Measurements from ENCODE around the gene KCNJ5. TPM values are rescaled to one million over a fixed set of nuclear protein-coding genes. Genes with fewer than 3 reads are reported as not detected.

The KCNJ5 gene
- total RNA-seq, 1 experiment from 2014 or later = not detected

GRCh38 chr11:128956401-128957201, 65.4 kb downstream of the KCNJ5 start:
- peak; percentile 50 for DNase-seq (ENCODE audit: low read depth)

GRCh38 chr11:128957202-128957482, 66.0 kb downstream of the KCNJ5 start:
- DNase-seq (ENCODE audit: low read depth) = no peak

- DNase-seq (ENCODE audit: low read depth) = no peak
Observed at GRCh38 chr11:128961645-128962044, 70.5 kb downstream of the KCNJ5 start.

DNA sequence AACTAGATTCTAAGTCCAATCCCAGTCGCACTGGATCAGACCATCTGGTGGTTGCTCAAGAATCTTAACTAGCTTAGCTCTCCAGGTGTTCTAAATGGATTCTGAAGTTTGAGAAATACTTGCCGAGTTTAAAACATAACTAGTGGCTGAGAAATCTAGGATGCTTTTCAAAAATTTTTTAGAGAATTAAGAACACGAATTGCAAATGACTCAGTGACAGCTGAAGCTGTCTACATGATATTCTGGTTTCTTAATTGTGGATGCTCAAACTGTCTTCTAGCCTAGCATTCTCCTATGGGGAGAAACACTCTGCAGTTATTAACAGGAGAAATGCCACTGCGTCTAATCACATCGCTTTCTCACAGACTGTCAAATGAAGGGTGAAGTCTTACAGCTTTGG, 71.7 kb downstream of the KCNJ5 start:
- no peak for DNase-seq (ENCODE audit: low read depth)

- no peak for DNase-seq (ENCODE audit: low read depth)
Observed at GRCh38 chr11:128963744-128964325, 72.7 kb downstream of the KCNJ5 start.

GRCh38 chr11:128964463-128964930, 73.3 kb downstream of the KCNJ5 start:
- DNase-seq (ENCODE audit: low read depth) = no peak

DNA sequence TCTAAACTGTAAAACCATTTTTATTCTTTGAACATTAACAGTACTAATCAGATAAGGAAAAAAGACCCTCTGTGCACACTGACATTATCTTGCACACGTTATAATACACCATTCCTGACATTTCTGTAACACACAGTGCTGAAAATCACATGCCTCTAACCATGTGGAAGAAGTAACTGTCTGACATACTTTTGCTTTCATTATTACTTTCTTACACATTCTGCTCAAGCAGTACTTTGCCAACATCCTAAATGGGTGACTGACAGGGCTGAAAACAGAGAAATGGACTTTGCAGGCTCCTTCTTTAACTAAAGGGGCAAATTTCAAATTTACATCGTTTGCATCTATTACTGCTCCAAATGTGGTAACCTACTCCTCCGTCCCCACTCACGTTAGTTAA, 74.3 kb downstream of the KCNJ5 start:
- DNase-seq (ENCODE audit: low read depth) = no peak

DNA sequence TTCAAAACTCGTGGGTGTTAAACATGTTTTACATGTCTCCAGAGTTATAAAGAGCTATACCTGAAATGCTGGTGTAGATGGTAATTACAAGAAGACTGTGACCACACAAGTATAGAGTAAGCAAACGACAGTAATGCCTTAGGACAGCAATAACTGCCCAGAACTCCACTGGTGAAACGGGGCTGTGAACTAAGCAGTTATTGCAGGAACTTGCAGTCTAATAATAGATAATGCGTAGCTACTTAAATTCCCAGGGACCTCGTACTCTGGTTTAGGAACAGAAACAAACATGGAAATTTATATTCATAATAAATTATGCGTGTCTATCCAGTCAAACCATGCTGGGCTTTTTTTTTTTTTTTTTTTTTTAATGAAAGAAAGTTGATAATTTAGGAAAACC, 76.4 kb downstream of the KCNJ5 start:
- no peak for DNase-seq (ENCODE audit: low read depth)

DNA sequence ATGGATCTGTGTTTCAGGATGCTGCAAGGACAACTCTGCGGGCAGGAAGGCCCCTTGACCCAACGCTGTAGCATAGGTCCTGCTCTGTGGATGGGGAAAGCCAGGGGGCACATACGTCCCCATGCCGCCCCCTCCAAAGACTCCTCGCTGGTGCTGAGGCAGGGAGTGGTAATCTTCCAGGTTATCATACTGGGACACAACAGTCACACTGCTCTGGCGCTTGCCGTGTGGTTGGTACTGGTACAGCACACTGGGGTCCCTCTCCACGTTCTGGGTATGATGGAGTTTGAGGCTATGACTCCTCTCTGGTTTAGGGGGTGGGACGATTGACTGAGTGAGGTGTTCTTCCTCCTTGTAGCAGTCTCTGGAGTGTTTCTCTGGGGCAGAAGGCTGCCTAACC, 77.8 kb downstream of the KCNJ5 start:
- DNase-seq (ENCODE audit: low read depth) = no peak

Other genes starting within 250 kb of the KCNJ5 start
- 11.7 and 15.4 TPM in 2 replicates for gene FLI1, start 197.3 kb upstream of the KCNJ5 start, total RNA-seq (2014; rRNA removed; shearing (Covaris generic))
- not detected in 2 replicates for gene KCNJ1, start 24.1 kb upstream of the KCNJ5 start, total RNA-seq (2014; rRNA removed; shearing (Covaris generic))
- gene TP53AIP1, start 51.5 kb downstream of the KCNJ5 start, total RNA-seq (2014; rRNA removed; shearing (Covaris generic)) = not detected in 2 replicates